GM12865 (cell line): ENCODE results near the gene IRF3.

Source experiments
- DNase-seq: peaks from one replicate; pipeline ENCODE4 v3.0.0; 2010; ENCODE audit warnings: low read depth
- H3K4me3 ChIP-seq: 2 replicates; pipeline ENCODE4 v1.5.1; 2011; ENCODE audit warnings: mild to moderate bottlenecking, low read depth, low read length, control low read depth
- TF ChIP-seq, protein P1 (sequence below): IDR thresholded peaks from 2 replicates; pipeline ENCODE4 v1.5.1; 2011; ENCODE audit warnings: low read length, control low read depth, low read depth, inconsistent platforms; ENCODE audit not compliant: insufficient read depth; ENCODE audit errors: missing control alignments

The IRF3 gene

GRCh38 chr19:49701271-49701786 lies 35.7 kb upstream of the IRF3 start:
- DNase-seq = no peak
- H3K4me3 ChIP-seq = no peak overlapping the region
- TF ChIP-seq, protein P1, sequence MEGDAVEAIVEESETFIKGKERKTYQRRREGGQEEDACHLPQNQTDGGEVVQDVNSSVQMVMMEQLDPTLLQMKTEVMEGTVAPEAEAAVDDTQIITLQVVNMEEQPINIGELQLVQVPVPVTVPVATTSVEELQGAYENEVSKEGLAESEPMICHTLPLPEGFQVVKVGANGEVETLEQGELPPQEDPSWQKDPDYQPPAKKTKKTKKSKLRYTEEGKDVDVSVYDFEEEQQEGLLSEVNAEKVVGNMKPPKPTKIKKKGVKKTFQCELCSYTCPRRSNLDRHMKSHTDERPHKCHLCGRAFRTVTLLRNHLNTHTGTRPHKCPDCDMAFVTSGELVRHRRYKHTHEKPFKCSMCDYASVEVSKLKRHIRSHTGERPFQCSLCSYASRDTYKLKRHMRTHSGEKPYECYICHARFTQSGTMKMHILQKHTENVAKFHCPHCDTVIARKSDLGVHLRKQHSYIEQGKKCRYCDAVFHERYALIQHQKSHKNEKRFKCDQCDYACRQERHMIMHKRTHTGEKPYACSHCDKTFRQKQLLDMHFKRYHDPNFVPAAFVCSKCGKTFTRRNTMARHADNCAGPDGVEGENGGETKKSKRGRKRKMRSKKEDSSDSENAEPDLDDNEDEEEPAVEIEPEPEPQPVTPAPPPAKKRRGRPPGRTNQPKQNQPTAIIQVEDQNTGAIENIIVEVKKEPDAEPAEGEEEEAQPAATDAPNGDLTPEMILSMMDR = no peak

DNA sequence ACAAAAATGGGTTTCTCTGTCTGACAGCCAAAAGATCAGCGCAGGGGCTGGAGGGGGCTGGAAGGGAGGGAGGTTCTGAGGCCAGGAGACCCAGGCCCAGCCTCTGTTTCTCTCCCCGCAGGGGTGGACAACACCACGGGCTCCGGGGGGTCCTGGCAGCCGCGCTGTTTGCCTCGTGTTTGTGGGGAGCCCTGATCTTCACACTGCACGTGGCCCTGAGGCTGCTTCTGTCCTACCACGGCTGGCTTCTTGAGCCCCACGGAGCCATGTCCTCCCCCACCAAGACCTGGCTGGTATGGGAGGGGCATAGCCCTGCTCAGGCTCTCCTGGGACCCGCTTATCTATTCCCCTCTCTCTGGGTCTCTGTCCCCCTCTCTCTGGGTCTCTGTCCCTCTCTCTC lies 34.9 kb upstream of the IRF3 start:
- H3K4me3 ChIP-seq = no peak overlapping the region
- TF ChIP-seq, protein P1 = no peak
- DNase-seq = no peak

DNA sequence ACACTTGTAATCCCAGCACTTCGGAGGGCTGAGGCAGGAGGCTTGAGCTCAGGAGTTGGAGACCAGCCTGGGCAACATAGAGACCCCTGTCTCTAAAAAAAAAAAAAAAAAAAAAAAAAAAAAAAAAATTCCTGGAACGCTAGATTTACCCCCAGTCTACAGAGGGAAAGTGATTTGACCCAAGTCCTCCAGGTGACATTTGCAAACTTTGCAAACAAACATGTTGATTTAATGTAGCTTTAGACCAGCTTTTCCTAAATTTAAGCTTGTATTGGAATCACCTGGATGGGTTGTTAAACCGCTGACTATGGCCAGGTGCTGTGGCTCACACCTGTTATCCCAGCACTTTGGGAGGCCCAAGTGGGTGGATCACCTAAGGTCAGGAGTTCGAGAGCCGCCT lies 33.7 kb upstream of the IRF3 start:
- DNase-seq = no peak
- TF ChIP-seq, protein P1 = no peak
- H3K4me3 ChIP-seq = no peak overlapping the region

GRCh38 chr19:49696865-49697264 lies 31.2 kb upstream of the IRF3 start:
- TF ChIP-seq, protein P1 = no peak

GRCh38 chr19:49696115-49696514 lies 30.5 kb upstream of the IRF3 start:
- H3K4me3 ChIP-seq = no peak overlapping the region
- no peak for DNase-seq
- TF ChIP-seq, protein P1 = no peak

More at GRCh38 chr19:49696865-49697264, 31.2 kb upstream of the IRF3 start:
- DNase-seq = no peak
- H3K4me3 ChIP-seq = no peak overlapping the region

DNA sequence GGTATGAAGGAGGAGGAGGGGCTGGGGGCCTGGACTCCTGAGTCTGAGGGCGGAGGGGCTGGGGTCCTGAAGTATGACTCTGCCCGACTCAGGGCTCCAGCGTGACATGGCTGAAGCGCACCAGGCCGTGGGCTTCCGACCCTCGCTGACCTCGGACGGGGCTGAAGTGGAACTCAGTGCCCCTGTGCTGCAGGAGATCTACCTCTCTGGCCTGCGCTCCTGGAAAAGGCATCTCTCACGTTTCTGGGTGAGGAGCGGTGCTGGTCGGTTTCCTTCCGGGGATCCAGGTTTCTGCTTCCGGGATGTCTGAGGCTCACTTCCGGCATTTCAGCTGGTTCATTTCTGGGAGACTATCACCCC lies 26.5 kb upstream of the IRF3 start:
- no peak overlapping the region for H3K4me3 ChIP-seq
- DNase-seq = no peak
- TF ChIP-seq, protein P1 = no peak
